Fibroblast of lung (primary cell): ENCODE measurements around the gene PPP1R2. TPM values are rescaled to one million over a fixed set of nuclear protein-coding genes. Genes with fewer than 3 reads are reported as not detected.

ENCODE experiments used
- DNase-seq, 2 donors: peaks; one replicate each; pipeline versions ENCODE4 v3.0.0 to v3.0.0-alpha.2; 2010; ENCODE audit warnings: low read depth in 2 of 2
- H2AFZ ChIP-seq: 2 replicates; pipeline ENCODE4 v1.5.1; 2012; ENCODE audit warnings: low read length, control low read depth, inconsistent platforms
- H3K27ac ChIP-seq: 2 replicates; pipeline ENCODE4 v1.5.1; 2011; ENCODE audit warnings: low read length, control low read depth; ENCODE audit not compliant: insufficient read depth
- H3K27me3 ChIP-seq: 2 replicates; pipeline ENCODE4 v1.5.1; 2011; ENCODE audit warnings: mild to moderate bottlenecking, low read length; ENCODE audit not compliant: control insufficient read depth, insufficient read depth
- H3K36me3 ChIP-seq: 2 replicates; pipeline ENCODE4 v1.5.1; 2011; ENCODE audit warnings: low read length; ENCODE audit not compliant: control insufficient read depth, insufficient read depth
- H3K4me1 ChIP-seq: 2 replicates; pipeline ENCODE4 v1.5.1; 2011; ENCODE audit warnings: low read length; ENCODE audit not compliant: control insufficient read depth, insufficient read depth; ENCODE audit errors: extremely low read depth
- H3K4me2 ChIP-seq: 2 replicates; pipeline ENCODE4 v1.5.1; 2011; ENCODE audit warnings: low read length, control low read depth; ENCODE audit not compliant: insufficient read depth; ENCODE audit errors: extremely low read depth
- H3K4me3 ChIP-seq, 4 experiments: fragments of 200-600 bp in 1 of 4; sonication (generic) in 1 of 4; replicated peaks in 1 of 4; 2 replicates each; pipeline ENCODE4 v1.5.1; 2011 to 2016; ENCODE audit warnings: low read length in 4 of 4, low read depth in 3 of 4, mild to moderate bottlenecking in 3 of 4, control low read depth in 2 of 4, inconsistent platforms in 1 of 4, mixed read lengths in 1 of 4; ENCODE audit not compliant: insufficient read depth in 1 of 4; ENCODE audit errors: control extremely low read depth in 1 of 4
- H3K79me2 ChIP-seq: 2 replicates; pipeline ENCODE4 v1.5.1; 2012; ENCODE audit warnings: mild to moderate bottlenecking, low read length, inconsistent platforms; ENCODE audit not compliant: control insufficient read depth, insufficient read depth
- H3K9ac ChIP-seq: 2 replicates; pipeline ENCODE4 v1.5.1; 2011; ENCODE audit warnings: mild to moderate bottlenecking, low read length, control low read depth; ENCODE audit not compliant: insufficient read depth
- H3K9me3 ChIP-seq: 2 replicates; pipeline ENCODE4 v1.5.1; 2012; ENCODE audit warnings: low read depth, low read length; ENCODE audit not compliant: control insufficient read depth, insufficient read depth
- H4K20me1 ChIP-seq: 2 replicates; pipeline ENCODE4 v1.5.1; 2011; ENCODE audit warnings: low read length; ENCODE audit not compliant: control insufficient read depth, insufficient read depth; ENCODE audit errors: extremely low read depth
- CTCF ChIP-seq, 2 donors: IDR thresholded peaks in 1 of 2; conservative IDR thresholded peaks in 1 of 2; 1 replicate in 1 of 2; 2 replicates in 1 of 2; pipeline ENCODE4 v1.5.1; 2011 to 2012; ENCODE audit warnings: low read length in 2 of 2, control low read depth in 1 of 2, inconsistent platforms in 1 of 2, low read depth in 1 of 2, mild to moderate bottlenecking in 1 of 2
- EZH2 ChIP-seq: IDR thresholded peaks from 2 replicates; pipeline ENCODE4 v1.5.1; 2012; ENCODE audit warnings: low read length, control low read depth, mild to moderate bottlenecking; ENCODE audit errors: missing control alignments
- polyA plus RNA-seq, 2 donors: library from polyadenylated mRNA; depleted of rRNA in 1 of 2; stranded (reverse) in 1 of 2; unstranded in 1 of 2; fragments of >200 nt; gene quantifications; 2 replicates each; pipeline ENCODE4 v1.2.1, GENCODE V29; 2011 to 2012; ENCODE audit warnings: missing spikeins in 1 of 2
- total RNA-seq: library from RNA; depleted of rRNA; stranded (reverse); fragments of >200 nt; gene quantifications from 2 replicates; pipeline ENCODE4 v1.2.1, GENCODE V29; 2014

Gene PPP1R2
- total and polyA plus RNA-seq, 2 donors (not counting 1 experiment from before 2014, with no cell fraction given) = 28.9 to 134 TPM

DNA sequence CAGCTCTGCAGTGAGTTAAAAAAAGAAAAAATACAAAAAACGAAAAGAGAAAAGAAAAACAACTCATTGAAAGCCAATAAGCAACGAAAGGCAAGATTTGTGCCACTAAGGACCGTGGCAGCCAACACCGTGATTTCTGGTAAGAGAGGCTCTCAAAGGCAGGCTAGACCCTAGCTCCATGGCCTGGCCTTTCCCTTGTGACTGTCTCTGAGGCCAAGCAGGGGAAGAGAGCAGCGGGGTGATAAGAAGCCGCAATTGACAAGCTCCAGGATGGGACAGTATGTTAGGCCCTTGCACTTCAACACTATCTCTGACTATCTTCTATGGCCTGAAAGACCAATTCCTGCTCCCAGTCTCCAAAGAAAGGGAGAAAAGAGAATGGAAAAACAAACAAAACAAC lies 28.2 kb upstream of the PPP1R2 start:
- Histone ChIP-seq H3K4me2 (no peak overlapping the region), H3K27ac (no peak overlapping the region), H3K4me1 (no peaks in the 10 kb centered on the region), H3K79me2 (no peaks in the 10 kb centered on the region), H3K9ac (no peak overlapping the region), H3K27me3 (no peaks in the 10 kb centered on the region), H2AFZ (no peak overlapping the region), H4K20me1 (no peaks in the 10 kb centered on the region), H3K36me3 (no peaks in the 10 kb centered on the region), H3K9me3 (no peaks in the 10 kb centered on the region), H3K4me3 (no peak overlapping the region)
- TF ChIP-seq CTCF (conservative IDR thresholded peaks at IDR 0.05 in 1 of 2, IDR thresholded peaks at IDR 0.05 in 1 of 2; ENCODE audit: low read depth in 1 of 2, low read length in 2 of 2) (no peak), EZH2 (no peak)
- no peak for DNase-seq

DNA sequence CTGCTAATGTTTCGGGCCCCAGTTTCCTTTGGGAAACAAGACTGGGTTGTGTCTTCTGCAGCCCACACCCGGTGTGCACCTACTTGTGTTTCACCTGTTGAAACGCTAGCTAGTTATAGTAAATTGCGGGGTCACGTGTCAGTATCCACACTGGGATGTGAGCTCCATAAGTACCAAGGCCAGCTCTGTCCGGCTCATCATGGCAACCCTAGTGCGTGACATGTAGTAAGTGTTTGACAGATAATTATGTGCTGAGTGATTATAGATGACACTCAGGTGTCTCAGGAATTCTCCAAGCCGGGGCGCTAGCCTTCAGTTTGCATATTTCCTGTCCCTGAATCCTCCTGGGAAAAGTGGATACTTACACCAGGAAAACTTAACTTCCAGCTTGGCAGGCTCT lies 27.8 kb upstream of the PPP1R2 start:
- DNase-seq = no peak
- H3K4me1 ChIP-seq = no peaks in the 10 kb centered on the region
- H3K4me2 ChIP-seq = no peak overlapping the region
- H3K36me3 ChIP-seq = no peaks in the 10 kb centered on the region
- H3K4me3 ChIP-seq = no peak overlapping the region
- no peak overlapping the region for H3K27ac ChIP-seq
- H3K9ac ChIP-seq = no peak overlapping the region
- no peaks in the 10 kb centered on the region for H4K20me1 ChIP-seq
- no peaks in the 10 kb centered on the region for H3K9me3 ChIP-seq
- no peak overlapping the region for H2AFZ ChIP-seq
- no peak for TF ChIP-seq CTCF (conservative IDR thresholded peaks at IDR 0.05 in 1 of 2, IDR thresholded peaks at IDR 0.05 in 1 of 2; ENCODE audit: low read depth in 1 of 2, low read length in 2 of 2)
- no peak for TF ChIP-seq EZH2
- H3K79me2 ChIP-seq = no peaks in the 10 kb centered on the region
- H3K27me3 ChIP-seq = no peaks in the 10 kb centered on the region

DNA sequence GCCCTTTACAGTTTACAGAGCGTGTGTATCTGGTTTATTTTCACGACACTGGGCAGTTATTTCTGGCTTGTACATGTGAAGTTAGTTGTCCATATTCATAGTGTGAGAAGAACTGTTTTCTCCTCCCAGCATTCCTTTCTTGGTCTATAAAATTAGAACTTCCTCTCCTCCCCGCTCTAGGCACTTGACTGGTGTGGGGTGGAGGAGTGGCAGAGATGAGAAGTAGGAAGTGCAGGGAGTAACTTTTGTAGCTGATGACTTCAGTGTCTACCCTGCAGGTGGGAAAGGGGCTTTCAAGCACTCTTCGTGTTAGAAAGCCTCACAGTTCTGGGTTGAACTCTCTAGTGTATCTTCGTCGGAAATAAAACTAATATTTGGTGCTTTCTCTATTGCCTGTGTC lies 27.2 kb upstream of the PPP1R2 start:
- H3K36me3 ChIP-seq = no peaks in the 10 kb centered on the region
- no peak overlapping the region for H3K4me3 ChIP-seq
- no peak overlapping the region for H3K9ac ChIP-seq
- no peak overlapping the region for H3K27ac ChIP-seq
- H3K4me2 ChIP-seq = no peak overlapping the region
- no peaks in the 10 kb centered on the region for H3K9me3 ChIP-seq
- TF ChIP-seq EZH2 (no peak), CTCF (conservative IDR thresholded peaks at IDR 0.05 in 1 of 2, IDR thresholded peaks at IDR 0.05 in 1 of 2; ENCODE audit: low read depth in 1 of 2, low read length in 2 of 2) (no peak)
- no peaks in the 10 kb centered on the region for H3K4me1 ChIP-seq
- no peak overlapping the region for H2AFZ ChIP-seq
- no peaks in the 10 kb centered on the region for H3K27me3 ChIP-seq
- no peaks in the 10 kb centered on the region for H4K20me1 ChIP-seq
- no peak for DNase-seq
- no peaks in the 10 kb centered on the region for H3K79me2 ChIP-seq
